Measurements from ENCODE around the gene RFNG. TPM values are rescaled to one million over a fixed set of nuclear protein-coding genes. Genes with fewer than 3 reads are reported as not detected.

The RFNG gene
- total RNA-seq, 1 experiment from 2014 or later: 52.0 TPM

DNA sequence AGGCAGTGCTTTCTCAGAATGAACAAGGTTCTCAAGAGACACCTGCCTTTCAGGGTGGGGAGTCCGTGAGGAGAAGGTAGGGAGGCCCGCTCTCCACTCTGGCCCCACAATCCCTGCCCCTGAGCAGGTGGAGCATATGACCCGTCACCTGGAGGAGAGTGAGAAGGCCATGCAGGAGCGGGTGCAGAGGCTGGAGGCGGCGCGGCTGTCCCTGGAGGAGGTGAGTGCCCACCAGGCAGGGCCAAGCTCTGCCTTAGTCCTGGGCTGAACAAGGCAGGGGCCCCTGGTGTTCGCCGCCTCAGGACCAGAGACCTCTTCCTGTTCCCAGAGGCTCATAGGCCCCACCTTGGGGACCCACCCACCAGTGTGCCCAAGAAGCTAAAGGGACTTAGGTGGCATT, 22.6 kb downstream of the RFNG start:
- no TSS peak for BruUV-seq (replicated peaks)
- H3K9ac ChIP-seq (ENCODE audit: low read length): no peak overlapping the region
- no peak for DNase-seq (ENCODE audit: low read depth, low spot score)
- RAD21 ChIA-PET (ENCODE audit: low non-redundant PET in 1 of 2, low total read pairs in 2 of 2, uncharacterized antibody in 2 of 2, unreplicated experiment in 2 of 2): interaction anchor here in 1 of 2 experiments (0.6 to 0.9 kb wide), 2 partner anchors 69 to 322 kb away, joined by 3 read pairs; no protein-coding TSS in a partner anchor
- H3K4me1 ChIP-seq (ENCODE audit: control insufficient read depth in 1 of 2, insufficient read depth in 2 of 2, low read length in 2 of 2): peaks cover 14 to 39% of the 10 kb centered on the region in 2 experiments; a peak in 3 of 4 replicates
- H4K20me1 ChIP-seq (ENCODE audit: insufficient read depth): no peaks in the 10 kb centered on the region
- TF ChIP-seq CBX3 (IDR thresholded peaks at IDR 0.05; ENCODE audit: low read depth) (no peak), POLR2A (IDR thresholded peaks at IDR 0.05; ENCODE audit: borderline replicate concordance, extremely low read depth, insufficient read depth, insufficient read length) (no peak), EZH2 (IDR thresholded peaks at IDR 0.05) (no peak), POLR2AphosphoS5 (IDR thresholded peaks at IDR 0.05; ENCODE audit: low read depth, low read length) (no peak), SP1 (IDR thresholded peaks at IDR 0.05; ENCODE audit: low read depth) (no peak)
- no peaks in the 10 kb centered on the region for H3K9me2 ChIP-seq (ENCODE audit: insufficient read depth)
- H3K79me2 ChIP-seq (ENCODE audit: insufficient read depth, low read length): peaks cover 15% of the 10 kb centered on the region; the same call in 1 of the 2 replicates
- no peak overlapping the region for H3K4me2 ChIP-seq (ENCODE audit: low read length)
- H2AFZ ChIP-seq (ENCODE audit: low read depth, low read length, poor library complexity, severe bottlenecking): no peak overlapping the region
- CTCF ChIA-PET: interaction anchor here (1.2 to 3.0 kb wide), 2 partner anchors 8 to 9 kb away, joined by 5 to 39 read pairs; partner anchors contain the start of genes CENPX, DCXR and LRRC45
- POLR2A ChIA-PET: interaction anchor here (1.8 kb wide), 1 partner anchor 9 kb away, joined by 4 read pairs; the partner anchor contains the start of gene DCXR
- ATAC-seq: no peak
- intact Hi-C loops (cut with micrococcal nuclease): no loop called here
- no peak overlapping the region for H3K4me3 ChIP-seq (replicated peaks in 1 of 2; ENCODE audit: low read depth in 1 of 2, low read length in 2 of 2)
- peak overlapping the region; percentile 7; the same call in 1 of the 2 replicates for H3K27ac ChIP-seq (ENCODE audit: low read depth, low read length)
- no peaks in the 10 kb centered on the region for H3K27me3 ChIP-seq (ENCODE audit: insufficient read depth, low read length)
- no peaks in the 10 kb centered on the region for H3K9me3 ChIP-seq (ENCODE audit: control insufficient read depth in 1 of 2, insufficient read depth in 1 of 2, low read depth in 1 of 2, low read length in 2 of 2)
- H3K36me3 ChIP-seq (ENCODE audit: control insufficient read depth in 1 of 2, insufficient read depth in 2 of 2, low read length in 2 of 2): no peaks in the 10 kb centered on the region; a peak in 1 of 4 replicates

DNA sequence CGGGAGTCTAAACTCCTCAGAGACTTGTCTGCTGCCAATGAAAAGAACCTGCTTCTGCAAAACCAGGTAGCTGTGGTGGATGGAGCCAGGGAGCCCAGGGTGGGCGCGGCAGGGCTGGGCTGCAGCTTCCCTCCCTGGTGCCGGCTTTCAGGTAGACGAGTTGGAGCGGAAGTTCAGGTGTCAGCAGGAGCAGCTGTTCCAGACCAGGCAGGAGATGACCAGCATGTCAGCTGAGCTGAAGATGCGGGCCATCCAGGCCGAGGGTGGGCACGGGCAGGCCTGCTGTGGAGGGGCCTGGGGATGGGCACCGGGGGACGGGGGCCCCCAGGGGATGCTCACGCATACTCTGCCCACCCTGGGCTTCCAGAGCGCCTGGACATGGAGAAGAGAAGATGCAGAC, 23.4 kb downstream of the RFNG start:
- H3K4me3 ChIP-seq (replicated peaks in 1 of 2; ENCODE audit: low read depth in 1 of 2, low read length in 2 of 2): no peak overlapping the region
- intact Hi-C loops (cut with micrococcal nuclease): no loop called here
- no peaks in the 10 kb centered on the region for H4K20me1 ChIP-seq (ENCODE audit: insufficient read depth)
- CTCF ChIA-PET: no interaction called here
- no peaks in the 10 kb centered on the region for H3K27me3 ChIP-seq (ENCODE audit: insufficient read depth, low read length)
- H3K9me2 ChIP-seq (ENCODE audit: insufficient read depth): no peaks in the 10 kb centered on the region
- H3K4me1 ChIP-seq (ENCODE audit: control insufficient read depth in 1 of 2, insufficient read depth in 2 of 2, low read length in 2 of 2): peaks cover 16 to 40% of the 10 kb centered on the region in 2 experiments; a peak in 3 of 4 replicates
- H3K9me3 ChIP-seq (ENCODE audit: control insufficient read depth in 1 of 2, insufficient read depth in 1 of 2, low read depth in 1 of 2, low read length in 2 of 2): no peaks in the 10 kb centered on the region
- no peak overlapping the region for H3K4me2 ChIP-seq (ENCODE audit: low read length)
- POLR2A ChIA-PET: interaction anchor here (1.8 kb wide), 1 partner anchor 9 kb away, joined by 4 read pairs; the partner anchor contains the start of gene DCXR
- H2AFZ ChIP-seq (ENCODE audit: low read depth, low read length, poor library complexity, severe bottlenecking): no peak overlapping the region
- H3K9ac ChIP-seq (ENCODE audit: low read length): no peak overlapping the region
- H3K79me2 ChIP-seq (ENCODE audit: insufficient read depth, low read length): peaks cover 22% of the 10 kb centered on the region; the same call in 1 of the 2 replicates
- DNase-seq (ENCODE audit: low read depth, low spot score) (no peak), ATAC-seq (no peak)
- TF ChIP-seq ZFX (IDR thresholded peaks at IDR 0.05): no peak
- TF ChIP-seq CBX3 (IDR thresholded peaks at IDR 0.05; ENCODE audit: low read depth): no peak
- TF ChIP-seq EZH2phosphoT487 (IDR thresholded peaks at IDR 0.05; ENCODE audit: borderline replicate concordance): no peak
- TF ChIP-seq, protein P1, sequence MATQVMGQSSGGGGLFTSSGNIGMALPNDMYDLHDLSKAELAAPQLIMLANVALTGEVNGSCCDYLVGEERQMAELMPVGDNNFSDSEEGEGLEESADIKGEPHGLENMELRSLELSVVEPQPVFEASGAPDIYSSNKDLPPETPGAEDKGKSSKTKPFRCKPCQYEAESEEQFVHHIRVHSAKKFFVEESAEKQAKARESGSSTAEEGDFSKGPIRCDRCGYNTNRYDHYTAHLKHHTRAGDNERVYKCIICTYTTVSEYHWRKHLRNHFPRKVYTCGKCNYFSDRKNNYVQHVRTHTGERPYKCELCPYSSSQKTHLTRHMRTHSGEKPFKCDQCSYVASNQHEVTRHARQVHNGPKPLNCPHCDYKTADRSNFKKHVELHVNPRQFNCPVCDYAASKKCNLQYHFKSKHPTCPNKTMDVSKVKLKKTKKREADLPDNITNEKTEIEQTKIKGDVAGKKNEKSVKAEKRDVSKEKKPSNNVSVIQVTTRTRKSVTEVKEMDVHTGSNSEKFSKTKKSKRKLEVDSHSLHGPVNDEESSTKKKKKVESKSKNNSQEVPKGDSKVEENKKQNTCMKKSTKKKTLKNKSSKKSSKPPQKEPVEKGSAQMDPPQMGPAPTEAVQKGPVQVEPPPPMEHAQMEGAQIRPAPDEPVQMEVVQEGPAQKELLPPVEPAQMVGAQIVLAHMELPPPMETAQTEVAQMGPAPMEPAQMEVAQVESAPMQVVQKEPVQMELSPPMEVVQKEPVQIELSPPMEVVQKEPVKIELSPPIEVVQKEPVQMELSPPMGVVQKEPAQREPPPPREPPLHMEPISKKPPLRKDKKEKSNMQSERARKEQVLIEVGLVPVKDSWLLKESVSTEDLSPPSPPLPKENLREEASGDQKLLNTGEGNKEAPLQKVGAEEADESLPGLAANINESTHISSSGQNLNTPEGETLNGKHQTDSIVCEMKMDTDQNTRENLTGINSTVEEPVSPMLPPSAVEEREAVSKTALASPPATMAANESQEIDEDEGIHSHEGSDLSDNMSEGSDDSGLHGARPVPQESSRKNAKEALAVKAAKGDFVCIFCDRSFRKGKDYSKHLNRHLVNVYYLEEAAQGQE (IDR thresholded peaks at IDR 0.05; ENCODE audit: low read depth): no peak
- no peak for TF ChIP-seq SRF (IDR thresholded peaks at IDR 0.05; ENCODE audit: low read depth)
- TF ChIP-seq, protein P2, sequence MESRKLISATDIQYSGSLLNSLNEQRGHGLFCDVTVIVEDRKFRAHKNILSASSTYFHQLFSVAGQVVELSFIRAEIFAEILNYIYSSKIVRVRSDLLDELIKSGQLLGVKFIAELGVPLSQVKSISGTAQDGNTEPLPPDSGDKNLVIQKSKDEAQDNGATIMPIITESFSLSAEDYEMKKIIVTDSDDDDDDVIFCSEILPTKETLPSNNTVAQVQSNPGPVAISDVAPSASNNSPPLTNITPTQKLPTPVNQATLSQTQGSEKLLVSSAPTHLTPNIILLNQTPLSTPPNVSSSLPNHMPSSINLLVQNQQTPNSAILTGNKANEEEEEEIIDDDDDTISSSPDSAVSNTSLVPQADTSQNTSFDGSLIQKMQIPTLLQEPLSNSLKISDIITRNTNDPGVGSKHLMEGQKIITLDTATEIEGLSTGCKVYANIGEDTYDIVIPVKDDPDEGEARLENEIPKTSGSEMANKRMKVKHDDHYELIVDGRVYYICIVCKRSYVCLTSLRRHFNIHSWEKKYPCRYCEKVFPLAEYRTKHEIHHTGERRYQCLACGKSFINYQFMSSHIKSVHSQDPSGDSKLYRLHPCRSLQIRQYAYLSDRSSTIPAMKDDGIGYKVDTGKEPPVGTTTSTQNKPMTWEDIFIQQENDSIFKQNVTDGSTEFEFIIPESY (IDR thresholded peaks at IDR 0.05; ENCODE audit: extremely low read depth, insufficient replicate concordance, low read length): no peak
- TF ChIP-seq EGR1 (IDR thresholded peaks at IDR 0.05; ENCODE audit: low read depth): no peak
- no peak for TF ChIP-seq CEBPB (IDR thresholded peaks at IDR 0.05; ENCODE audit: low read depth)
- no peak for TF ChIP-seq POLR2A (IDR thresholded peaks at IDR 0.05; ENCODE audit: borderline replicate concordance, extremely low read depth, insufficient read depth, insufficient read length)
- BruUV-seq (replicated peaks): no TSS peak
- H3K27ac ChIP-seq (ENCODE audit: low read depth, low read length): no peak overlapping the region; the same call in 1 of the 2 replicates
- RAD21 ChIA-PET (ENCODE audit: low non-redundant PET in 1 of 2, low total read pairs in 2 of 2, uncharacterized antibody in 2 of 2, unreplicated experiment in 2 of 2): interaction anchor here in 1 of 2 experiments (1.2 kb wide), 1 partner anchor 73 kb away, joined by 3 read pairs; no protein-coding TSS in a partner anchor
- H3K36me3 ChIP-seq (ENCODE audit: control insufficient read depth in 1 of 2, insufficient read depth in 2 of 2, low read length in 2 of 2): no peaks in the 10 kb centered on the region; a peak in 1 of 4 replicates
